GM12875 (cell line): ENCODE results near the gene C10orf53.
"Not testable (repeated sequence)": the region's sequence is repeated elsewhere in the genome, so short reads cannot be mapped to it uniquely, and the experiment has no call there.

ENCODE experiments used
- H3K4me3 ChIP-seq: one replicate; pipeline ENCODE4 v1.5.1; 2011; ENCODE audit warnings: low read depth, low read length, control low read depth
- CTCF ChIP-seq: IDR thresholded peaks from 2 replicates; pipeline ENCODE4 v1.5.1; 2011; ENCODE audit warnings: low read depth, mild to moderate bottlenecking, control low read depth, inconsistent platforms, low read length, moderate library complexity, borderline replicate concordance; ENCODE audit not compliant: insufficient read depth

C10orf53 gene

GRCh38 chr10:49667991-49668390 is 11.5 kb upstream of the C10orf53 start:
- TF ChIP-seq CTCF, result no peak
- no peak overlapping the region for H3K4me3 ChIP-seq

GRCh38 chr10:49668684-49669083 is 10.8 kb upstream of the C10orf53 start:
- TF ChIP-seq CTCF, result no peak
- no peak overlapping the region for H3K4me3 ChIP-seq

GRCh38 chr10:49678827-49679479 is 498 bp upstream of the C10orf53 start:
- TF ChIP-seq CTCF, result no peak
- no peak overlapping the region for H3K4me3 ChIP-seq

GRCh38 chr10:49682449-49682848 is 3.0 kb downstream of the C10orf53 start:
- not testable (repeated sequence) for H3K4me3 ChIP-seq

- TF ChIP-seq CTCF, result no peak
- no peak overlapping the region for H3K4me3 ChIP-seq
These were observed 3.4 kb downstream of the C10orf53 start for GRCh38 chr10:49682879-49683278.

GRCh38 chr10:49686651-49687050 is 7.2 kb downstream of the C10orf53 start:
- TF ChIP-seq CTCF, result no peak
- H3K4me3 ChIP-seq, result no peak overlapping the region

GRCh38 chr10:49688261-49688846 is 8.9 kb downstream of the C10orf53 start:
- TF ChIP-seq CTCF, result no peak
- no peak overlapping the region for H3K4me3 ChIP-seq

GRCh38 chr10:49688920-49689319 is 9.5 kb downstream of the C10orf53 start:
- no peak for TF ChIP-seq CTCF
- H3K4me3 ChIP-seq, result no peak overlapping the region
